Measurements from ENCODE around the gene EXO5. TPM values are rescaled to one million over a fixed set of nuclear protein-coding genes. Genes with fewer than 3 reads are reported as not detected.

The EXO5 gene
- total RNA-seq, 1 experiment from 2014 or later = 0.57 TPM

DNA sequence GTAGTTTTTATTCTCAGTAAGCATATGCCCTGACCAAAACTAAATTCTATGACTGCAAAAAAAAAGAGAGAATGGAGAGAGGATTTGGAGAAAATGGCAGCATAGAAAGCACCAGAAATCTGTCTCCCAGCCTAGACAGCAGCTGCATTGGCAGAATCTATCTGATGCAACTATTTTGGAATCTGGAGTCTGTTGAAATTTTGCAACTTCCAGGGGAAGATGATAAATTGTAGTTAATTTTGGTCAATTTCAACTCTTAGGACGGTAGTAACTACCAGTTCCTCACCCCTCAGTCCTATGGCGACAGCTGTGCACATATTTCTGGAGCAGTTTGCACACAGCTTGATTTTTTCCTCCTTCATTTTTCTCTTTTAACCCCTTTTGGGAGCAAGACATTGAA, 10.9 kb downstream of the EXO5 start:
- H3K4me1 ChIP-seq (ENCODE audit: control insufficient read depth in 1 of 2, insufficient read depth in 2 of 2, low read length in 2 of 2) = no peaks in the 10 kb centered on the region
- H3K27ac ChIP-seq (ENCODE audit: low read depth, low read length) = no peak overlapping the region
- no peaks in the 10 kb centered on the region; a peak in 1 of 4 replicates for H3K9me3 ChIP-seq (ENCODE audit: control insufficient read depth in 1 of 2, insufficient read depth in 1 of 2, low read depth in 1 of 2, low read length in 2 of 2)
- ATAC-seq = no peak
- H3K79me2 ChIP-seq (ENCODE audit: insufficient read depth, low read length) = no peaks in the 10 kb centered on the region
- POLR2A ChIA-PET = no interaction called here
- no peak overlapping the region for H2AFZ ChIP-seq (ENCODE audit: low read depth, low read length, poor library complexity, severe bottlenecking)
- RAD21 ChIA-PET (ENCODE audit: low non-redundant PET in 1 of 2, low total read pairs in 2 of 2, uncharacterized antibody in 2 of 2, unreplicated experiment in 2 of 2) = no interaction called here
- no peaks in the 10 kb centered on the region for H3K27me3 ChIP-seq (ENCODE audit: insufficient read depth, low read length)
- CTCF ChIA-PET = no interaction called here
- TF ChIP-seq FOSL1 (IDR thresholded peaks at IDR 0.05; ENCODE audit: low read depth) (no peak), SRF (IDR thresholded peaks at IDR 0.05; ENCODE audit: low read depth) (no peak), POLR2A (IDR thresholded peaks at IDR 0.05; ENCODE audit: borderline replicate concordance, extremely low read depth, insufficient read depth, insufficient read length) (no peak), YY1 (IDR thresholded peaks at IDR 0.05; ENCODE audit: extremely low read depth, insufficient replicate concordance, low read depth, low read length) (no peak), ZFX (IDR thresholded peaks at IDR 0.05) (no peak), EZH2 (IDR thresholded peaks at IDR 0.05) (no peak), CBX3 (IDR thresholded peaks at IDR 0.05; ENCODE audit: low read depth) (no peak), SIN3A (IDR thresholded peaks at IDR 0.05; ENCODE audit: low read depth) (no peak), CEBPB (IDR thresholded peaks at IDR 0.05; ENCODE audit: low read depth) (no peak), ELF1 (IDR thresholded peaks at IDR 0.05; ENCODE audit: borderline replicate concordance, low read depth) (no peak), EZH2phosphoT487 (IDR thresholded peaks at IDR 0.05; ENCODE audit: borderline replicate concordance) (no peak), EGR1 (IDR thresholded peaks at IDR 0.05; ENCODE audit: low read depth) (no peak), ZNF274 (IDR thresholded peaks at IDR 0.05; ENCODE audit: low read depth, low read length) (no peak)
- TF ChIP-seq, protein P1, sequence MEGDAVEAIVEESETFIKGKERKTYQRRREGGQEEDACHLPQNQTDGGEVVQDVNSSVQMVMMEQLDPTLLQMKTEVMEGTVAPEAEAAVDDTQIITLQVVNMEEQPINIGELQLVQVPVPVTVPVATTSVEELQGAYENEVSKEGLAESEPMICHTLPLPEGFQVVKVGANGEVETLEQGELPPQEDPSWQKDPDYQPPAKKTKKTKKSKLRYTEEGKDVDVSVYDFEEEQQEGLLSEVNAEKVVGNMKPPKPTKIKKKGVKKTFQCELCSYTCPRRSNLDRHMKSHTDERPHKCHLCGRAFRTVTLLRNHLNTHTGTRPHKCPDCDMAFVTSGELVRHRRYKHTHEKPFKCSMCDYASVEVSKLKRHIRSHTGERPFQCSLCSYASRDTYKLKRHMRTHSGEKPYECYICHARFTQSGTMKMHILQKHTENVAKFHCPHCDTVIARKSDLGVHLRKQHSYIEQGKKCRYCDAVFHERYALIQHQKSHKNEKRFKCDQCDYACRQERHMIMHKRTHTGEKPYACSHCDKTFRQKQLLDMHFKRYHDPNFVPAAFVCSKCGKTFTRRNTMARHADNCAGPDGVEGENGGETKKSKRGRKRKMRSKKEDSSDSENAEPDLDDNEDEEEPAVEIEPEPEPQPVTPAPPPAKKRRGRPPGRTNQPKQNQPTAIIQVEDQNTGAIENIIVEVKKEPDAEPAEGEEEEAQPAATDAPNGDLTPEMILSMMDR (IDR thresholded peaks at IDR 0.05 in 2 of 3, conservative IDR thresholded peaks at IDR 0.05 in 1 of 3; ENCODE audit: borderline replicate concordance in 1 of 3, insufficient read depth in 1 of 3, low read depth in 2 of 3, low read length in 2 of 3) = no peak
- TF ChIP-seq, protein P2, sequence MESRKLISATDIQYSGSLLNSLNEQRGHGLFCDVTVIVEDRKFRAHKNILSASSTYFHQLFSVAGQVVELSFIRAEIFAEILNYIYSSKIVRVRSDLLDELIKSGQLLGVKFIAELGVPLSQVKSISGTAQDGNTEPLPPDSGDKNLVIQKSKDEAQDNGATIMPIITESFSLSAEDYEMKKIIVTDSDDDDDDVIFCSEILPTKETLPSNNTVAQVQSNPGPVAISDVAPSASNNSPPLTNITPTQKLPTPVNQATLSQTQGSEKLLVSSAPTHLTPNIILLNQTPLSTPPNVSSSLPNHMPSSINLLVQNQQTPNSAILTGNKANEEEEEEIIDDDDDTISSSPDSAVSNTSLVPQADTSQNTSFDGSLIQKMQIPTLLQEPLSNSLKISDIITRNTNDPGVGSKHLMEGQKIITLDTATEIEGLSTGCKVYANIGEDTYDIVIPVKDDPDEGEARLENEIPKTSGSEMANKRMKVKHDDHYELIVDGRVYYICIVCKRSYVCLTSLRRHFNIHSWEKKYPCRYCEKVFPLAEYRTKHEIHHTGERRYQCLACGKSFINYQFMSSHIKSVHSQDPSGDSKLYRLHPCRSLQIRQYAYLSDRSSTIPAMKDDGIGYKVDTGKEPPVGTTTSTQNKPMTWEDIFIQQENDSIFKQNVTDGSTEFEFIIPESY (IDR thresholded peaks at IDR 0.05; ENCODE audit: extremely low read depth, insufficient replicate concordance, low read length) = no peak
- TF ChIP-seq, protein P3, sequence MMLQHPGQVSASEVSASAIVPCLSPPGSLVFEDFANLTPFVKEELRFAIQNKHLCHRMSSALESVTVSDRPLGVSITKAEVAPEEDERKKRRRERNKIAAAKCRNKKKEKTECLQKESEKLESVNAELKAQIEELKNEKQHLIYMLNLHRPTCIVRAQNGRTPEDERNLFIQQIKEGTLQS (IDR thresholded peaks at IDR 0.05) = no peak
- TF ChIP-seq, protein P4, sequence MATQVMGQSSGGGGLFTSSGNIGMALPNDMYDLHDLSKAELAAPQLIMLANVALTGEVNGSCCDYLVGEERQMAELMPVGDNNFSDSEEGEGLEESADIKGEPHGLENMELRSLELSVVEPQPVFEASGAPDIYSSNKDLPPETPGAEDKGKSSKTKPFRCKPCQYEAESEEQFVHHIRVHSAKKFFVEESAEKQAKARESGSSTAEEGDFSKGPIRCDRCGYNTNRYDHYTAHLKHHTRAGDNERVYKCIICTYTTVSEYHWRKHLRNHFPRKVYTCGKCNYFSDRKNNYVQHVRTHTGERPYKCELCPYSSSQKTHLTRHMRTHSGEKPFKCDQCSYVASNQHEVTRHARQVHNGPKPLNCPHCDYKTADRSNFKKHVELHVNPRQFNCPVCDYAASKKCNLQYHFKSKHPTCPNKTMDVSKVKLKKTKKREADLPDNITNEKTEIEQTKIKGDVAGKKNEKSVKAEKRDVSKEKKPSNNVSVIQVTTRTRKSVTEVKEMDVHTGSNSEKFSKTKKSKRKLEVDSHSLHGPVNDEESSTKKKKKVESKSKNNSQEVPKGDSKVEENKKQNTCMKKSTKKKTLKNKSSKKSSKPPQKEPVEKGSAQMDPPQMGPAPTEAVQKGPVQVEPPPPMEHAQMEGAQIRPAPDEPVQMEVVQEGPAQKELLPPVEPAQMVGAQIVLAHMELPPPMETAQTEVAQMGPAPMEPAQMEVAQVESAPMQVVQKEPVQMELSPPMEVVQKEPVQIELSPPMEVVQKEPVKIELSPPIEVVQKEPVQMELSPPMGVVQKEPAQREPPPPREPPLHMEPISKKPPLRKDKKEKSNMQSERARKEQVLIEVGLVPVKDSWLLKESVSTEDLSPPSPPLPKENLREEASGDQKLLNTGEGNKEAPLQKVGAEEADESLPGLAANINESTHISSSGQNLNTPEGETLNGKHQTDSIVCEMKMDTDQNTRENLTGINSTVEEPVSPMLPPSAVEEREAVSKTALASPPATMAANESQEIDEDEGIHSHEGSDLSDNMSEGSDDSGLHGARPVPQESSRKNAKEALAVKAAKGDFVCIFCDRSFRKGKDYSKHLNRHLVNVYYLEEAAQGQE (IDR thresholded peaks at IDR 0.05; ENCODE audit: low read depth) = no peak
- intact Hi-C loops (cut with micrococcal nuclease) = no loop called here
- DNase-seq (ENCODE audit: low read depth, low spot score) = no peak
- H3K9me2 ChIP-seq (ENCODE audit: insufficient read depth) = no peaks in the 10 kb centered on the region
- no peaks in the 10 kb centered on the region for H3K36me3 ChIP-seq (ENCODE audit: control insufficient read depth in 1 of 2, insufficient read depth in 2 of 2, low read length in 2 of 2)
- BruUV-seq (replicated peaks) = no TSS peak
- no peak overlapping the region for H3K4me2 ChIP-seq (ENCODE audit: low read length)
- no peak overlapping the region for H3K9ac ChIP-seq (ENCODE audit: low read length)
- H3K4me3 ChIP-seq (replicated peaks in 1 of 2; ENCODE audit: low read depth in 1 of 2, low read length in 2 of 2) = no peak overlapping the region
- no peaks in the 10 kb centered on the region for H4K20me1 ChIP-seq (ENCODE audit: insufficient read depth)

All from HCT116 (cell line).